HG03097 (cell line): ENCODE measurements around the gene PRUNE2.
"Not testable (repeated sequence)": the region's sequence is repeated elsewhere in the genome, so short reads cannot be mapped to it uniquely, and the experiment has no call there.

Source experiments
- ATAC-seq: cut with Tn5 transposase; IDR thresholded peaks from one replicate; pipeline ENCODE4 v1.9.1; 2021; ENCODE audit not compliant: unreplicated experiment, low FRiP score

Gene PRUNE2

GRCh38 chr9:76751001-76751400 lies 154.9 kb downstream of the PRUNE2 start:
- no peak for ATAC-seq

GRCh38 chr9:76744336-76744735 lies 161.6 kb downstream of the PRUNE2 start:
- no peak for ATAC-seq

GRCh38 chr9:76743931-76744330 lies 162.0 kb downstream of the PRUNE2 start:
- ATAC-seq: no peak

- ATAC-seq: not testable (repeated sequence)
Measured at GRCh38 chr9:76742890-76743289, 163.0 kb downstream of the PRUNE2 start.

GRCh38 chr9:76741524-76741923 lies 164.4 kb downstream of the PRUNE2 start:
- ATAC-seq: no peak

GRCh38 chr9:76738402-76738801 lies 167.5 kb downstream of the PRUNE2 start:
- ATAC-seq: no peak

GRCh38 chr9:76737154-76737902 lies 168.6 kb downstream of the PRUNE2 start:
- ATAC-seq: no peak

GRCh38 chr9:76734716-76735115 lies 171.2 kb downstream of the PRUNE2 start:
- no peak for ATAC-seq

GRCh38 chr9:76733096-76733495 lies 172.8 kb downstream of the PRUNE2 start:
- ATAC-seq: no peak

GRCh38 chr9:76732341-76732958 lies 173.5 kb downstream of the PRUNE2 start:
- ATAC-seq: no peak

- ATAC-seq: no peak
Measured at GRCh38 chr9:76730801-76731200, 175.1 kb downstream of the PRUNE2 start.

GRCh38 chr9:76729980-76730737 lies 175.8 kb downstream of the PRUNE2 start:
- no peak for ATAC-seq

- ATAC-seq: no peak
Measured at GRCh38 chr9:76729116-76729515, 176.8 kb downstream of the PRUNE2 start.

GRCh38 chr9:76725885-76726284 lies 180.0 kb downstream of the PRUNE2 start:
- ATAC-seq: no peak

- ATAC-seq: no peak
Measured at GRCh38 chr9:76725011-76725546, 180.8 kb downstream of the PRUNE2 start.

GRCh38 chr9:76720245-76720644 lies 185.7 kb downstream of the PRUNE2 start:
- ATAC-seq: no peak

- ATAC-seq: no peak
Measured at GRCh38 chr9:76718166-76718565, 187.7 kb downstream of the PRUNE2 start.

- ATAC-seq: no peak
Measured at GRCh38 chr9:76717613-76718012, 188.3 kb downstream of the PRUNE2 start.

- no peak for ATAC-seq
Measured at GRCh38 chr9:76717176-76717575, 188.7 kb downstream of the PRUNE2 start.

GRCh38 chr9:76716085-76716672 lies 189.7 kb downstream of the PRUNE2 start:
- no peak for ATAC-seq

- ATAC-seq: no peak
Measured at GRCh38 chr9:76713381-76713780, 192.5 kb downstream of the PRUNE2 start.
